Panc1 (cell line): Measurements from ENCODE around the gene SERINC3. TPM values are rescaled to one million over a fixed set of nuclear protein-coding genes. Genes with fewer than 3 reads are reported as not detected.
"Not testable (repeated sequence)": the region's sequence is repeated elsewhere in the genome, so short reads cannot be mapped to it uniquely, and the experiment has no call there.

Source experiments
- ATAC-seq: fragments of 200-7000 bp; cut with Tn5 transposase; 2 replicates; pipeline ENCODE4 v1.9.1; 2020; ENCODE audit warnings: mild to moderate bottlenecking, moderate library complexity
- BruUV-seq: library from RNA; stranded (reverse); fragments of 400-500 nt; replicated peaks from 2 replicates; lab custom pipeline; 2021; lab: Mats Ljungman, UMichigan
- CTCF ChIA-PET: fragments of 300-600 bp; sonication (Branson Sonifier 250); formaldehyde crosslinking; loops from one replicate; lab custom pipeline; 2022; ENCODE audit warnings: antibody characterized with exemption; lab: Charles Lee
- POLR2A ChIA-PET: fragments of 300-600 bp; sonication (Branson Sonifier 250); formaldehyde crosslinking; loops from one replicate; lab custom pipeline; 2022; ENCODE audit warnings: antibody characterized with exemption; lab: Charles Lee
- DNase-seq: peaks from one replicate; pipeline ENCODE4 v3.0.0-alpha.2; 2010; ENCODE audit warnings: low read depth, low spot score
- H3K27ac ChIP-seq: 2 replicates; pipeline ENCODE4 v1.5.1; 2011; ENCODE audit warnings: mild to moderate bottlenecking, low read length, inconsistent platforms
- H3K27me3 ChIP-seq: fragments of 200-500 bp; sonication (Bioruptor generic); 2 replicates; pipeline ENCODE4 v1.6.0; 2014; ENCODE audit warnings: low read length, inconsistent platforms; ENCODE audit not compliant: control insufficient read depth, insufficient read depth
- H3K36me3 ChIP-seq: fragments of 200-500 bp; sonication (Bioruptor generic); 2 replicates; pipeline ENCODE4 v1.5.1; 2014; ENCODE audit warnings: inconsistent platforms, mild to moderate bottlenecking, low read length, moderate library complexity; ENCODE audit not compliant: control insufficient read depth, insufficient read depth
- H3K4me1 ChIP-seq: 2 replicates; pipeline ENCODE4 v1.5.1; 2011; ENCODE audit warnings: inconsistent platforms, mild to moderate bottlenecking, low read length, moderate library complexity; ENCODE audit not compliant: control insufficient read depth, insufficient read depth
- H3K4me3 ChIP-seq, 2 experiments: 2 replicates each; pipeline ENCODE4 v1.5.1; 2011 to 2012; ENCODE audit warnings: low read depth in 2 of 2, low read length in 2 of 2, mild to moderate bottlenecking in 2 of 2, inconsistent platforms in 1 of 2, moderate library complexity in 1 of 2
- H3K9me3 ChIP-seq: fragments of 200-500 bp; sonication (Bioruptor generic); 2 replicates; pipeline ENCODE4 v1.5.1; 2014; ENCODE audit warnings: low read depth, mild to moderate bottlenecking, inconsistent platforms, low read length, moderate library complexity; ENCODE audit not compliant: control insufficient read depth, insufficient read depth
- POLR2AphosphoS5 ChIP-seq: IDR thresholded peaks from 2 replicates; pipeline ENCODE4 v1.6.1; 2012; ENCODE audit warnings: mild to moderate bottlenecking, low read depth, low read length, moderate library complexity
- SIN3A ChIP-seq: IDR thresholded peaks from 2 replicates; pipeline ENCODE4 v1.6.1; 2012; ENCODE audit warnings: low read depth, mild to moderate bottlenecking, low read length, moderate library complexity, borderline replicate concordance; ENCODE audit not compliant: insufficient read depth
- TCF7L2 ChIP-seq: IDR thresholded peaks from 2 replicates; pipeline ENCODE4 v1.6.1; 2011; ENCODE audit warnings: mild to moderate bottlenecking, low read depth, low read length, inconsistent platforms
- in situ Hi-C: cut with HindIII; loops from 2 replicates; pipeline ENCODE4 v1.10.0; 2016; ENCODE audit warnings: low sequenced_read_pairs, low pct_unique_long_range_greater_than_20kb
- intact Hi-C: fragments of 100-400 bp; cut with micrococcal nuclease; formaldehyde crosslinking; loops from one replicate; pipeline ENCODE4 v1.10.0; 2022; ENCODE audit not compliant: unreplicated experiment
- total RNA-seq: library from RNA; stranded (reverse); gene quantifications from one replicate; pipeline ENCODE4 v1.2.1, GENCODE V29; 2021; ENCODE audit not compliant: unreplicated experiment
- TF ChIP-seq, protein P1 (sequence below): fragments of 450-650 bp; IDR thresholded peaks from 2 replicates; pipeline ENCODE4 v1.5.1; 2017; ENCODE audit warnings: mild to moderate bottlenecking
- TF ChIP-seq, protein P2 (sequence below), 2 experiments: IDR thresholded peaks; 2 replicates each; pipeline ENCODE4 v1.6.1; 2011 to 2012; ENCODE audit warnings: low read depth in 2 of 2, control low read depth in 1 of 2, low read length in 1 of 2, mild to moderate bottlenecking in 1 of 2, moderate library complexity in 1 of 2; ENCODE audit not compliant: insufficient read depth in 1 of 2

Gene SERINC3
- total RNA-seq, 1 experiment from 2014 or later, result 76.4 TPM

DNA sequence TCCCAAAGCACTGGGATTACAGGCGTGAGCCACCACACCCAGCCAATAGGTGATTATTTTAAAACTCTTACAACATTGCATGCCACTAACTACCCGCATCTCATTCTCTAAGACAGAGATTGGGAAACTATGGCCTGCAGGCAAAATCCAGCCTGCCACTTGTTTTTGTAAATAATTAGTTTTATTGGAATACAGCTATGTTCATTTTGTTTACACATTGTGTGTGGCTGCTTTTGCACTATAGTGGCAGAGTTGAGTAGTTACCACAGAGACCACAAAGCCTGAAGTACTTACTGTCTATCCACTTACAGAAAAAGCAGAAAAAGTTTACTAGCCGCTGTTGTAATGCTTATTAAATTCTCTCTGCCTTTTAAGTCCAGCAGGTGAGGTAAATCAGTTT is 44.1 kb upstream of the SERINC3 start:
- ChIA-PET CTCF (no interaction called here), POLR2A (no interaction called here)
- intact Hi-C loops, result no loop called here
- H3K4me3 ChIP-seq, result no peak overlapping the region
- TF ChIP-seq SIN3A (no peak), POLR2AphosphoS5 (no peak), TCF7L2 (no peak)
- TF ChIP-seq, protein P1, sequence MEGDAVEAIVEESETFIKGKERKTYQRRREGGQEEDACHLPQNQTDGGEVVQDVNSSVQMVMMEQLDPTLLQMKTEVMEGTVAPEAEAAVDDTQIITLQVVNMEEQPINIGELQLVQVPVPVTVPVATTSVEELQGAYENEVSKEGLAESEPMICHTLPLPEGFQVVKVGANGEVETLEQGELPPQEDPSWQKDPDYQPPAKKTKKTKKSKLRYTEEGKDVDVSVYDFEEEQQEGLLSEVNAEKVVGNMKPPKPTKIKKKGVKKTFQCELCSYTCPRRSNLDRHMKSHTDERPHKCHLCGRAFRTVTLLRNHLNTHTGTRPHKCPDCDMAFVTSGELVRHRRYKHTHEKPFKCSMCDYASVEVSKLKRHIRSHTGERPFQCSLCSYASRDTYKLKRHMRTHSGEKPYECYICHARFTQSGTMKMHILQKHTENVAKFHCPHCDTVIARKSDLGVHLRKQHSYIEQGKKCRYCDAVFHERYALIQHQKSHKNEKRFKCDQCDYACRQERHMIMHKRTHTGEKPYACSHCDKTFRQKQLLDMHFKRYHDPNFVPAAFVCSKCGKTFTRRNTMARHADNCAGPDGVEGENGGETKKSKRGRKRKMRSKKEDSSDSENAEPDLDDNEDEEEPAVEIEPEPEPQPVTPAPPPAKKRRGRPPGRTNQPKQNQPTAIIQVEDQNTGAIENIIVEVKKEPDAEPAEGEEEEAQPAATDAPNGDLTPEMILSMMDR, result no peak
- TF ChIP-seq, protein P2, sequence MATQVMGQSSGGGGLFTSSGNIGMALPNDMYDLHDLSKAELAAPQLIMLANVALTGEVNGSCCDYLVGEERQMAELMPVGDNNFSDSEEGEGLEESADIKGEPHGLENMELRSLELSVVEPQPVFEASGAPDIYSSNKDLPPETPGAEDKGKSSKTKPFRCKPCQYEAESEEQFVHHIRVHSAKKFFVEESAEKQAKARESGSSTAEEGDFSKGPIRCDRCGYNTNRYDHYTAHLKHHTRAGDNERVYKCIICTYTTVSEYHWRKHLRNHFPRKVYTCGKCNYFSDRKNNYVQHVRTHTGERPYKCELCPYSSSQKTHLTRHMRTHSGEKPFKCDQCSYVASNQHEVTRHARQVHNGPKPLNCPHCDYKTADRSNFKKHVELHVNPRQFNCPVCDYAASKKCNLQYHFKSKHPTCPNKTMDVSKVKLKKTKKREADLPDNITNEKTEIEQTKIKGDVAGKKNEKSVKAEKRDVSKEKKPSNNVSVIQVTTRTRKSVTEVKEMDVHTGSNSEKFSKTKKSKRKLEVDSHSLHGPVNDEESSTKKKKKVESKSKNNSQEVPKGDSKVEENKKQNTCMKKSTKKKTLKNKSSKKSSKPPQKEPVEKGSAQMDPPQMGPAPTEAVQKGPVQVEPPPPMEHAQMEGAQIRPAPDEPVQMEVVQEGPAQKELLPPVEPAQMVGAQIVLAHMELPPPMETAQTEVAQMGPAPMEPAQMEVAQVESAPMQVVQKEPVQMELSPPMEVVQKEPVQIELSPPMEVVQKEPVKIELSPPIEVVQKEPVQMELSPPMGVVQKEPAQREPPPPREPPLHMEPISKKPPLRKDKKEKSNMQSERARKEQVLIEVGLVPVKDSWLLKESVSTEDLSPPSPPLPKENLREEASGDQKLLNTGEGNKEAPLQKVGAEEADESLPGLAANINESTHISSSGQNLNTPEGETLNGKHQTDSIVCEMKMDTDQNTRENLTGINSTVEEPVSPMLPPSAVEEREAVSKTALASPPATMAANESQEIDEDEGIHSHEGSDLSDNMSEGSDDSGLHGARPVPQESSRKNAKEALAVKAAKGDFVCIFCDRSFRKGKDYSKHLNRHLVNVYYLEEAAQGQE (IDR thresholded peaks at IDR 0.05; ENCODE audit: insufficient read depth in 1 of 2, low read depth in 2 of 2, low read length in 1 of 2), result no peak
- no peak overlapping the region for H3K27ac ChIP-seq
- H3K27me3 ChIP-seq, result no peaks in the 10 kb centered on the region
- no TSS peak for BruUV-seq
- no peaks in the 10 kb centered on the region for H3K36me3 ChIP-seq
- H3K4me1 ChIP-seq, result peaks cover 13% of the 10 kb centered on the region; the same call in 1 of the 2 replicates
- no peaks in the 10 kb centered on the region for H3K9me3 ChIP-seq
- no peak for DNase-seq
- peak; percentile 52 for ATAC-seq
- in situ Hi-C loops, result no loop called here

DNA sequence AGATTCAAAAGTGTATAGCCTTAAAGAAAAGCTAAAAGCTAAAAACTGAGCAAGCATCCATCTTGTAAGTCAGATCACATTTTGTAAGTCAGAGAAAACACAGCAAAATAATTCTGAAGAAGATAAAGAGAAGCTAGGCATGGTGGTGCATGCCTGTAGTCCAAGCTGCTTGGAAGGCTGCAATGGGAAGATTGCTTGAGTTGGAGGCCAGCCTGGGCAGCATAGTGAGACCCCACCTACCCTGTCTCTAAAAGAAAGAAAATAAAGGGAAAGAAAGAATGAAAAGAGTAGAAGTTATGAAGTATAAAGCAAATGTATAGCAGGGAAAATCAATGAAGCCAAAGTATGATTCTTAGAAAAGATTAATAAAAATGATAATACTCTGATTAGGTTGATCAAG is 40.0 kb upstream of the SERINC3 start:
- ChIA-PET POLR2A (no interaction called here), CTCF (no interaction called here)
- DNase-seq (no peak), ATAC-seq (no peak)
- no peaks in the 10 kb centered on the region for H3K27me3 ChIP-seq
- H3K4me3 ChIP-seq, result no peak overlapping the region
- TF ChIP-seq TCF7L2, result no peak
- TF ChIP-seq, protein P1, result no peak
- TF ChIP-seq, protein P2 (IDR thresholded peaks at IDR 0.05; ENCODE audit: insufficient read depth in 1 of 2, low read depth in 2 of 2, low read length in 1 of 2), result no peak
- no peak for TF ChIP-seq SIN3A
- TF ChIP-seq POLR2AphosphoS5, result no peak
- H3K27ac ChIP-seq, result no peak overlapping the region
- peaks cover 5% of the 10 kb centered on the region; the same call in 1 of the 2 replicates for H3K4me1 ChIP-seq
- intact Hi-C loops (no loop called here), in situ Hi-C loops (no loop called here)
- no TSS peak for BruUV-seq
- H3K36me3 ChIP-seq, result no peaks in the 10 kb centered on the region
- no peaks in the 10 kb centered on the region for H3K9me3 ChIP-seq

DNA sequence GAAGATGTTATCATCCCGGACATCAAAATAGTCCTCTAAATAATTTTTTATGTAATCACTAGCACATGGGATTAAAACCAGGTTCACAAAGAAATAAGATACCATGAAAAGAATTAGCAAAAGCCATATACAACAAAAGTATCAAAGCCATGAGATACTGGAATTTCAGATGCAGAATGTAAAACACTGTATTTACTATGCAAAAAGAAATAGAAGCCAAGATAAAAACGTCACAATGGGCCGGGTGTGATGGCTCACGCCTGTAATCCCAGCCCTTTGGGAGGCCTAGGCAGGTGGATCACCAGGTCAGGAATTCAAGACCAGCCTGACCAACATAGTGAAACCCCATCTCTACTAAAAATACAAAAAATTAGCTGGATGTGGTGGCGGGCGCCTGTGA is 38.9 kb upstream of the SERINC3 start:
- in situ Hi-C loops, H3K4me3 ChIP-seq, CTCF ChIA-PET, H3K27me3 ChIP-seq, DNase-seq, H3K9me3 ChIP-seq, intact Hi-C loops, BruUV-seq, H3K36me3 ChIP-seq, H3K27ac ChIP-seq, H3K4me1 ChIP-seq, ATAC-seq: not testable (repeated sequence)
- POLR2A ChIA-PET, result interaction anchor here (0.9 kb wide), 1 partner anchor 40 kb away, joined by 9 read pairs; no protein-coding TSS in a partner anchor
